Omental fat pad (tissue), 4 donors: ENCODE measurements around the gene FHOD3. TPM values are rescaled to one million over a fixed set of nuclear protein-coding genes. Genes with fewer than 3 reads are reported as not detected.

Experiments used
- ATAC-seq: fragments of 150-250 bp; one replicate; pipeline ENCODE4 v1.9.1; 2016; ENCODE audit warnings: mild to moderate bottlenecking, moderate library complexity; ENCODE audit not compliant: low FRiP score
- DNase-seq: peaks from one replicate; pipeline ENCODE4 v3.0.0-alpha.2; 2019; ENCODE audit warnings: low spot score
- total RNA-seq, 4 donors: library from RNA; depleted of rRNA; stranded (reverse); fragments of >200 nt; gene quantifications; one replicate each; pipeline ENCODE4 v1.1.0, GENCODE V29; 2016
- TF ChIP-seq, protein P1 (sequence below), 3 donors: fragments of 450-650 bp; IDR thresholded peaks; one replicate each; pipeline ENCODE4 v1.5.1; 2016 to 2017; ENCODE audit warnings: antibody characterized with exemption in 3 of 3, mild to moderate bottlenecking in 3 of 3, moderate library complexity in 2 of 3

FHOD3 gene
- total RNA-seq, 4 donors from 2014 or later, result 0.96 to 3.8 (median 2.3) TPM

DNA sequence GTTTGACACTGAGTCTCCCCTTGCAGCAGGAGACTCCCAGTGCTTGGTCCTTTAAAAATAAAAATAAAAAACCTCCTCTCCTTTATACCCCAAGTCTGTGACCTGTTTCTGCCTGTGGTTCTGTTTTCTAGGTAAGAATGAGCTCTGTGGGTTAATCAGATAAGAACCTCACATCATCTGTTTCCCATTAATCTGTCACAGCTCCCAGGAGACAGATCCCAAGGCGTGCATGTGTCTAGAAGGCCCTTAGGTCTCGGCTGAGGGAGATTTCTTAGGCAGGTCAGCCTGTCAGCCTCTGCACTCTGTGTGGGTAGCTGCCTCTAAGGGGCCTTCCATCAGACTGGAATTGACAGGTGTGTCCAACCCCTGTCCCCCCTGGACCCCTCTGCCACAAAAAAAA, 80.7 kb downstream of the FHOD3 start:
- no peak for ATAC-seq
- no peak for DNase-seq
- TF ChIP-seq, protein P1, sequence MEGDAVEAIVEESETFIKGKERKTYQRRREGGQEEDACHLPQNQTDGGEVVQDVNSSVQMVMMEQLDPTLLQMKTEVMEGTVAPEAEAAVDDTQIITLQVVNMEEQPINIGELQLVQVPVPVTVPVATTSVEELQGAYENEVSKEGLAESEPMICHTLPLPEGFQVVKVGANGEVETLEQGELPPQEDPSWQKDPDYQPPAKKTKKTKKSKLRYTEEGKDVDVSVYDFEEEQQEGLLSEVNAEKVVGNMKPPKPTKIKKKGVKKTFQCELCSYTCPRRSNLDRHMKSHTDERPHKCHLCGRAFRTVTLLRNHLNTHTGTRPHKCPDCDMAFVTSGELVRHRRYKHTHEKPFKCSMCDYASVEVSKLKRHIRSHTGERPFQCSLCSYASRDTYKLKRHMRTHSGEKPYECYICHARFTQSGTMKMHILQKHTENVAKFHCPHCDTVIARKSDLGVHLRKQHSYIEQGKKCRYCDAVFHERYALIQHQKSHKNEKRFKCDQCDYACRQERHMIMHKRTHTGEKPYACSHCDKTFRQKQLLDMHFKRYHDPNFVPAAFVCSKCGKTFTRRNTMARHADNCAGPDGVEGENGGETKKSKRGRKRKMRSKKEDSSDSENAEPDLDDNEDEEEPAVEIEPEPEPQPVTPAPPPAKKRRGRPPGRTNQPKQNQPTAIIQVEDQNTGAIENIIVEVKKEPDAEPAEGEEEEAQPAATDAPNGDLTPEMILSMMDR (IDR thresholded peaks at IDR 0.05), result no peak

DNA sequence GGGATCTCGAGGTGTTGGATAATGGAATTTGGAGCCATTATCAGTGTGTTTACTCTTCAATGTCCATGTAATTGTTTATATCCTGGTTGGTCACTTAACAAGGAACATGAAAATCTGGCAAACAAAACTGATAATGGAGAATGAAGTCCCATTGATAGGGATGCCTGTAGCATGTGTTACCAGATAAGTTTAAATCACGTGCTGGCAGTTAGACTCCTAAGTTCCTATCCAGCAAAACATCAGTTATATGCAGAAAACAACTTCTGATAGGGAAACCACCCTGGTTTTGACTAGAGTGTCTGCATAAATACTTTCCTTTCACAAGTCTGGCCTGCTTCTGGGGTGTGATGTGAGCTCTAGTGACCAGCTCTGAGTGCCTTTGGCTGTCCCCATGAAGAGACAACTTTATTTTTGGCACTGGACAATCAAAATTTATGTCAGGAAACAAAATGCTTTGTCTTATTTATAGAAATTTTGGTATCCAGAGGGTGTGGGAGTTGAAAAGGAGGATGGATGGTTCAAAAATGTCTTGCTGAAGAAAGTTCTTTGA, 82.0 kb downstream of the FHOD3 start:
- DNase-seq (no peak), ATAC-seq (no peak)
- TF ChIP-seq, protein P1 (IDR thresholded peaks at IDR 0.05), result no peak

DNA sequence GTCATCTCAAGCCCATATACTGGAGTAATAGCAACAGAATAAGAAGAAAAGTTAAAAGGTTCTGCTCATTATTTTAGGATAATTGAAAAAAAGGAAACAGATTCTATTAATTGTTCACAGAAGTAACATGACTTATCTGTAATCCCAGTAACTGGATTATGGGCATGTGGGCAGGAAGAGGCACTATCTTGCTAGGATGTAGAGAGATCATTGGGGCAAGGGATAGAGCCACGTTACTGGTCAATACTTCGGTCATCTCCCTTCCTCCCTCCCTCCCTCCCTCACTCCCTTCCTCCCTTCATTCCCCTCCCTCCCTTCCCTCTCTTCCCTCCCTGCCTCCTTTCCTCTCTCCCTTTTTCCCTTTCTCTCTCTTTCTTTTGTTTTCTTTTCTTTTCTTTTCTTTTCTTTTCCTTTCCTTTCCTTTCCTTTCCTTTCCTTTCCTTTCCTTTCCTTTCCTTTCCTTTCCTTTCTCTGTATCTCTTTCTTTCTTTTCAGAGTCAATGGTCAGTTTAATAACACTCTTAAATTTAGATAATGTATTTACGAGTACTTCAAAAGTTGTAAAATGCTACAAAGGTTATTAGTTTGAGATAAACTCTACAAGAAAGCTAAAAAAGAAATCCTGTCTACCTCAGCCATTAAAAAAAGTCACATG, 82.8 kb downstream of the FHOD3 start:
- ATAC-seq, result no peak
- TF ChIP-seq, protein P1 (IDR thresholded peaks at IDR 0.05), result no peak

DNA sequence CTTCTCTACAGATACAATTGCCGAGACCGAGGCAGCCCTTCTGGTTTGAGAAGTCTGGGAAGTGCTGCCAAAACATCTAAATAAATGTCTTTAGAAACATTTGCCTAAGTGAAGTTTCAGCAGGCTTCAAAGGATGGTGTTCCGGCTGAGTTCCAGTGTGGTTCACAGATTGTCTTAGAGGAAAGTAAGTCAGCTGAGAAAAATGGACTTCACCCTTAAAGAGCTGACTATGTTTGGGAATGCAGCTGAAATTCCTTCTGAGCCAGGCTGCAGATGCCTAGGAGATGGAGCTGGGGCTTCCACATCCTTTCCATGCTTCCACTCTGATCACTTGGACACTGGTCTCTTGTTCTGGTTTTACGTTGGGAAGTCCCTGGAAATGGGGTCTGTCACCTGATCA, 83.6 kb downstream of the FHOD3 start:
- TF ChIP-seq, protein P1 (IDR thresholded peaks at IDR 0.05), result no peak
- DNase-seq (no peak), ATAC-seq (no peak)

More for the DNA sequence above, 82.8 kb downstream of the FHOD3 start:
- DNase-seq, result no peak

DNA sequence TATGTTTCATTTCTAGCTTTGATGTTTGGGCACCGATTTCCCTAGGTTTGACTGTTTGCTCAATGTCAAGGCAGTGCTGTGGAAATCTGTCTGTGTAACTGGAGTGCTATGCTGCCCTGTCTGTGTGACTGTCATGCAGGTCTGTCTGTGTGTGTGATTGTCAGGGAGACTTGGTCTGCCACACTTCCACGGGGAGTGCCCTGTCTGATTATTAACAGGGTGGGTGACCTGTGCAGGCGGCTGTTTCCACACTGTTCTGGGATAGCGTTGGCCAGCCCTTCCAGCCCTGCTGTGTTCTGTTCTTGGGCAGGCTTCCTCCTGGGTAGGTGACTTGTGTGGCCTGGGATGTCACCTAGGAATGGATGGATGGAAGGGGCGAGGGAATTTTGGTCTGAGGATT, 85.3 kb downstream of the FHOD3 start:
- no peak for DNase-seq
- ATAC-seq, result no peak
- TF ChIP-seq, protein P1 (IDR thresholded peaks at IDR 0.05), result no peak

DNA sequence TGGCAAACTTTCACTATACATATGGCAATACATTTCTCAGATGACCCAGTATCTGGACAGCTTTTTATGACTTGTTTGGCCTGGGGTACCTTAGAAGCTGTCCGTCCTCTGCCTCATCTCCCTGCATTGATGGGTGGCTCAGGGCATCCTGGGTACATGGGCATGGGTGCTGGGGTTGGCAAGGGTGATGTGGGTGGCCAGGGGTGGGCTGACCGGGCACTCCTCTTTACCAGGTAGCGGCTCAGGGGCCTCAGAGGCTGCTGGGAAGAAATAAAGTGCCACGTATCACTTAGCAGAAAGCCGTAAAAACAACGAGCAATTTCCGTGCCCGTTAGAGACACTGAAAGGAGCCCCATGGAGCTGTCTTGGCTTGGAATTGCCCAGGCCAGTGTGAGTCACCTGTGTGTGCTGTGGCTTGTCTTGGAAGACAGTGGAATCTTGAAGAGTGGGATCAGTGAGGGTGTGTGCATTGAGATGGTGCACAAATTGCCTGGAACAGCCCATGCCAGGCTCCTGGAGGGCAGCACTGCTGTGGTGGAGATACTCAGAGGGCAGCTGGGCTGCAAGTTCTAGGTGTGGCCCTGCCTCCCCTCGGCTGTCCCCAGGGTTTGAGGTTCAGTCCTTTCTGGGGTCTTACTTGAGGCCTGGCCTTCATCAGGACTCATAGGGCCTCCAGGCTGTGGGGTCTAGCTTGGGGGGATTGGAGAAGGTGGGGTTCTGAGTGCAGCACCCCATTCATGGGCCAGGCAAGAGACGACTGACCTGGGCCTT, 88.8 kb downstream of the FHOD3 start:
- TF ChIP-seq, protein P1 (IDR thresholded peaks at IDR 0.05), result no peak
- DNase-seq (no peak), ATAC-seq (no peak)
